GM19455 (cell line): ENCODE data around the gene PEX3.
A peak's percentile ranks its signal among the peaks of the same experiment; 100 is the strongest.
"Not testable (repeated sequence)": the region's sequence is repeated elsewhere in the genome, so short reads cannot be mapped to it uniquely, and the experiment has no call there.

Experiments
- ATAC-seq: cut with Tn5 transposase; IDR thresholded peaks from one replicate; pipeline ENCODE4 v1.9.1; 2021; ENCODE audit not compliant: unreplicated experiment

PEX3 gene

DNA sequence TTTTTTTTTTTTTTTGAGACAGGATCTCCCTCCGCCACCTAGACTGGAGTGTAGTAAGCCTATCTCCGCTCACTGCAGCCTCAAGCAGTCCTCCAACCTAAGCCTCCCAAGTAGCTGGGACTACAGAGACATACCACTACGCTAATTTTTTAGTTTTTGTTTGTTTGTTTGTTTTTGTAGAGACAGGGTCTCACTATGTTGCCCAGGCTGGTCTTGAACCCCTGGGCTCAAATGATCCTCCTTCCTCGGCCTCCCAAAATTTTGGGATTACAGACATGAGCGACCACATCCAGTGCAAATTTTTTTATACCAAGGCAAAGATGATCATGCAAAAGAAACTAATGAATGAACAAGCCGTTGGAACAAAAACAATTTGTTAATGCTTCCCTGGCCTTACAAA lies 55.6 kb downstream of the PEX3 start:
- ATAC-seq: no peak

DNA sequence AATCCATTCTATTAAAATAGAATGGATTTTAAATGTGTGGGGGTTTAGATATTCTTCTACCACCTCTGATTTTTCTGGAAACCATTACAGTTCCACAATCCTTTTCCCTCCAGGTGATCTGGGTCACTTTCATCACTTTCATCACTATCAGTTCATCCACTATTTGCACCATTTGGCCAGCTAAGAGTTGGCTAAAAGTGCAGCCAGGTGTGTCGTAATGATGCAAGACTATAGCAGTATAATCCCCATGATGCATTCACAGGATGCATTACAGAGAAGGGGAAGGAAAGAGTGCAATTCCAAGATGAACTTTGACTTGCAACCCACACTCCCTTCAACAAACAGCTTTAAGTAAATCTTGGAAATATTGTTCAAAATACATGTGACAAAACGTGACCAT lies 56.0 kb downstream of the PEX3 start:
- ATAC-seq: no peak

DNA sequence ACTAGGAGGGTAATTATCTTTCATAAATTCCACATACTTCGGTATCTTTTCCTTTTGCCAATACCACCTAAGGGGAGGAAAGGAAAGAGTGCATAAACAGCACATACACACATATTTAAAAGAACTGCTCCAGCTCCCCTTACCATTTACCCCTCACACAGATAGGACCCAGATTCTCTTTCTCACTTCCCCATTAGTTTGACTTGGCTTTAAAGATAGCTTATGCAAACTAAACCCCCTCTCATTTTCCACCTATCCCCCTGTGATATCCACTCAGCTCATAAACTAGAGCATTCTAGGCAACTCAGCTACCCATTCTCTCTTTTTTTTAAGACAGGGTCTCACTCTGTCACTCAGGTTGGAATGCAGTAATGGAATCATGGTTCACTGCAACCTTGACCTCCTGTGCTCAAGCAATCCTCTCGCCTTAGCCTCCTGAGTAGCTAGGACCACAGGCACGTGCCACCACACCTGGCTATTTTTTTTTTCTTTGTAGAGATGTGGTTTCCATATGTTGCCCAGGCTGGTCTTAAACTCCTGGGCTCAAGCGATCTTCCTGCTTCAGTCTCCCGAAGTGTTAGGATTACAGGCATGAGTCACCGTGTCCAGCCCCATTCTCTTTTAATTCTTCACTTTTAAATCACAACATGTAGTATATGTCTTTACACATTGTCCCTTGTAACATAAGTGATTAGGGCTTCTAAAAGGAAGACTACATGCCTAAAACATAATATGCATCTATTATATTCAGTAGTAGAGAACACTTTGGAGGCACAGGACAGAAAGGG lies 56.9 kb downstream of the PEX3 start:
- ATAC-seq: no peak

DNA sequence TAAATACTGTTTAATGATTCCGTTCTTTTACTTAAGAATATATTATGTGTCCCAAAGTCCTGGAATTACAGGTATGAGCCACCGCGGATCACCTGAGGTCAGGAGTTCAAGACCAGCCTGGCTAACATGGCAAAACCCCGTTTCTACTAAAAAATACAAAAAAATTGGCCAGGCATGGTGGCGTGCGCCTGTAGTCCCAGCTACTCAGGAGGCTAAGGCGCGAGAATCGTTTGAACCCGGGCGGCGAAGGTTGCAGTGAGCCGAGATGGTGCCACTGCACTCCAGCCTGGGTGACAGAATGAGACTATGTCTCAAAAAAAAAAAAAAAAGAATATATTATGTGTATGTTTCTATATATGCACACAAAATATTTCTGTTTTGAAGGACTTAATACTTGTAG lies 59.7 kb downstream of the PEX3 start:
- not testable (repeated sequence) for ATAC-seq

DNA sequence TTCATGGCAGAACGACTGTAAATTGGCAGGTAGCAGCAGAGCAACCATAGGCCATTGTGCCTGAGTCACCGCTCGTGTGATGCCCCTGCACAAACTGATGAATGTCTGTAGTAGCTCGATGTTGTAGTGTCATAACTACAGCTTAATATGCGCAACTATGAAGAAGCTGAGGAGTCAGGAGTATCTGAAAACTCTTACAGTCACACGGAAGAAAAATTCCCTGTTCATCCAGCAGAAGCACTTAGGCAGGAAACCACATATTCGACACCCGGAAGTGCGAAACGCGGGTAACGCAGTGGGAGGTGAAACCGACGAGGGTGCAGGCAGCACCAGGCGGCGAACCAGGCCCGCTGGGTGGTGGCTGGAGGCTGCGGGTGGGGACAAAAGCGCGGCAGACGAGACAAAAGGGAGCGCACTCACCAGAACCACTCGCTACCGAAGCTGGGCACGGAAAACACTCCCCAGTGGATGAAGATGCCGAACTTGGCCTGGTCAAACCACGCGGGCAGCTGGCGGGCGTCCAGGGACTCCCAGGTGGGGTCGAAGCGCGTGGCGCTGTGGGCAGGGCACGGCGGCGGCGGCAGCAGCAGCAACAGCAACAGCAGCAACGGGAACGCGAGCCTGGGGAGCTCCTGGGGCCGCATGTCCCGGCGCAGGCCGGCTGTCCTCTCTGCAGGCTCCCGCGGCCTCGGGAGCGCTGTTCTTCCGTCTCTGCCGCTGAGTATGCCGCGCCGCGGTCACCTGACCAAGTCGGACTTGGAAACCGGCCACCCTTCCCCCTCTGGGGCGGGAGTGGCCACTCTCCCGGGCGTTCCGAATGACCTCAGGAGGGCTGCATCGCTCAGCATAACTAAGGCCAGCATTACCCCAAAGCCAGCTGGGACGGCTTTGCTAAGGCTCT lies 60.6 kb downstream of the PEX3 start, which contains the start of gene FUCA2:
FUCA2 (minus strand) TSS at position 730 of the 901 bp plus-strand sequence; CDS start at position 644, 86 bp downstream.
- peak; percentile 71 for ATAC-seq

DNA sequence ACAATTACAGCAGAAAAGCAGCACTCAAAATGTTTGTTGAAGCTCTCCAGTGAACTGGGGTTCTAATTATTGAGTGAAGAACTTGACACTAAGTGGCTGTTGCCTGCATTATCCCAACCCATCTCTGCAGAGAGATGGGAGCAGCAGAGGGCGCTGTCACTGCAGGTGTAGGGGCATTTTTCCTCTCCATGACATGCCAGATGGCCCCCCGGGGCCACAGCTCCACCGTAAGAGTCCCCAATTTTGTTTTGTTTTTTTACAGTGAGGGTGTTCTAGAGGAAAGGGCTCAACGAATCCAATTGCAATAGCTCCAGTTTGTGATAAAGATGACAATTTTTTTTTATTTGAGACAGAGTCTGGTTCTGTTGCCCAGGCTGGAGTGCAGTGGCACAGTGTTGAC lies 62.8 kb downstream of the PEX3 start:
- ATAC-seq: no peak

DNA sequence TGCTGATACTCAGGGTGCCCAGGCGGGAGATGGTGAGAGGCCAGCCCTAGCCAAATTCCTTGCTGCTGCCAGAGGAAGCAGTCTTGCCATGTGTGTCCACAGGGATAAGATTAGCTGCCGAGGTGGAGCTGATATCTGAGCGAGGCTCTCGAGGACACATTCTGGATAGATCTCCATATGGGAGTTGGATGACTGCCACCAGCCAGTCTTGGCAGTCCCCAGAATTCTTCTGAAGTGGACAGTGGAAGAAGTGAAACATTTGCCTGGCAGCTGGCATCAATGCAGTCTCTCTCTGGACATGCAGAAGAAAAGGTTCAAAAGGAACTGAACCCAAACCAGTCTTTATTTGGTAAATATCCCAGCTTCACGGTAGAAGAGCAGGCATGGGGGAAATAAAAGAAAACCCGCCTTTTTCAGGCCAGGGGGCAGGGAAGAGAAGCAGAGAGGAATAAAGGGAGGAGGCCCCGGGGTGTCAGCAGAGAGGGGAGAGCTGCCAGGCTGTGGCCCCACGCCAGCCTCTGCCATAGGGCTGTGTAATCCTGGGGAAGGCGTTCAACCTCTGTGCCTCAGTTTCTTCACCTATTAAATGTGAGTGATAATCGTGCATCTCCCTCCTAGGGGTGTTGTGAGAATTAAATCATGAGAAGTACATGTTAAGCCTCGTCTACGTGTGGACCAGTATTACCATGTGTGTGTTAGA lies 64.6 kb downstream of the PEX3 start:
- no peak for ATAC-seq

DNA sequence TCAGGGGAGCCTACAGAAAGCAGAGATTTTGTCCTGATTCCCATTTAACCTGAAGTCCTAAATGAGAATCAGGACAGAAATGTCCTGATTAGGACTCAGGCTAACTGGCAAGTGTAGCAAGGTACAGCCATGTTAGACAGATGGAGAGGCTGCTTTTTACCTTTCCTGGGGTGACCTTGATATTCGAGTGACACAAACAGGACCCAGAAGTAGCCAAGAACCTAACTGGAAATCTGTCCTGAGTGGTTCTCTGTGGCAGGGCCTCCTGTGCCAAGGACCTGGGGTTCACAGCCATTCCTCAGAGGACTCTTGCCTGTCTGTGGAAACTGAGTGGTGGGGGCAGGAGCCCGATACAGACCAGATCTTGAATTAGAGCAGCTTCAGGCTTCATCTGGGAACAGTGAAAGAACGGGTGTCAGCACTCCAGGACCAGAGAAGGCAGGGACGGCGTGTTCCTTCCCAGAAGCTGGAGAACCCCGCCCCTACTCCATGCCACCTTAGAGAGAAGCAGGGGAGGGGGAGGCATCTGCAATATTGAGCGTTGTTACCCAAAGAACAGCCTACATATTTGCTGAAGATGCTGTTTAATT lies 65.3 kb downstream of the PEX3 start:
- ATAC-seq: no peak

DNA sequence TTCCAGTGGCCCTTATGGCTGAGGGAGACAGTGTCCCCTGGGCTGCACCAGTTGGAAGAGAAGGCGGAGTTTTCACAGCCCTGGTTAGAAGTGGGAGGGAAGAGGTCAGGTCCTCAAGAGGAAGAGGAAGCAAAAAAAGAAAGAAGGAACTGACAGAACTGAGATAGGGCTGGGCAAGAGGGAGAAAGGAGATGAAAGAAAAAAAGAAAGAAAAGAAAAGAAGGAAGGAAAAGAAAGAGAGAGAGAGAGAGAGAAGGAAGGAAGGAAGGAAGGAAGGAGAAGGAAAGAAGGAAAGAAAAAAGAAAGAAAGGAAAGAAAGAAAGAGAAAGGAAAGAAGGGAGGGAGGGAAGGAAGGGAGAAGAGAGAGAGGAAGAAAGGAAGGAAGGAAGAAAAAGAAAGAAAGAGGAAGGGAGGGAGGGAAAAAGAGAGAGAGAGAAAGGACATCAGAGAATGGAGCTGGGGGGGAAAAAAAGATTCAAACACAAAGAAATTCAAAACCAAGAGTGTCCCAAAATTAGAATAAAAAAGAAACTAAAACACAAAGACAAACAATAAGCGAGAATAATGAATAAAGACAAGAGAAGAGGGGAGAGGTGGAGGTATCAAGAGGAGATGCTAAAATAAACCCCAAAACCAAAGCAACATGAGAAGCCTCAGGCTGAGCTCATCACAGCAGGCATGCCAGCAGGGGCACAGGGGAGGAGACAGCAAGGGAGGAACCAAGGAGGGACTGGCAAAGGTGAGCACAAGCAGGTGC lies 66.3 kb downstream of the PEX3 start:
- ATAC-seq: no peak

DNA sequence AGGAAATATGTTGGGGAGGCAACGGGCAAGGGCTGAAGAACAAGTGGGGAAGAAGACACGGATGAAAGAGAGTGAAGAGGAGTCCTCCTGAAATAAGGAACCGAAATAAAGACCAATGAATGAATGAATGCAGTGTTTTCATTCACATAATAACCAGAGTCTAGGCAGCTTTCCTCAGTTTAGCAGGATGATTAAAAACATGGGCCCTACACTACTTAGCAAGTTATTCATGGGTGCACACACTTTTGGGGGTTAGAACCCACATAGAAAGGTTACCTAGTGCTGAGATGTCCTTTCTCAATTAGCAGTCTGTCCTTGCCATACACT lies 66.8 kb downstream of the PEX3 start:
- ATAC-seq: no peak

DNA sequence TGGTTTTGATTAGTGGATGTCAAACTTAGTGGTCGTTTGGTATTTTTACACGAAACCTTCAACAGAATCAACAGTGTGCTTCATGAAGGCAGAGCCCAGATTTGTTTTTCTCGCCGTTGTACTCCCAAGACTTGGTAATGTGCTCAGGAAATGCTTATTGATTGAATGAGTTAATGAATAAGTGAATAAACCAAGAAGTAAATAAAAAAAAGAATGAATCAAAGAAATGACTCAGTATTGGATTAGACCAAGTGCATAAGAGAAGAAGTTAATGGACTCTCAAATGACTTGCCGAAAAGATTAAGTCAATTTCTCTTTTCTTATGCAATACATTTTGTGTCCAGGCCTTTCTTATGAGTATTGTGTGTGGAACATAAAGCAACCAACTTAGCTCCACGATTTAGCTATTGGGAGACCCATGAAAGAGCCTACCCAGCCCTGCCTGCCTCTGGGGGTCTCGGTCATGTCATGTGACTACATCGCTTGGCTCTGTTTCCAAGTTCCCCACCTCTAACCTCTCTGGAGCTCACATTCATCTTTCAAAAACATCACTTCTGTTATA lies 71.5 kb downstream of the PEX3 start:
- ATAC-seq: no peak

DNA sequence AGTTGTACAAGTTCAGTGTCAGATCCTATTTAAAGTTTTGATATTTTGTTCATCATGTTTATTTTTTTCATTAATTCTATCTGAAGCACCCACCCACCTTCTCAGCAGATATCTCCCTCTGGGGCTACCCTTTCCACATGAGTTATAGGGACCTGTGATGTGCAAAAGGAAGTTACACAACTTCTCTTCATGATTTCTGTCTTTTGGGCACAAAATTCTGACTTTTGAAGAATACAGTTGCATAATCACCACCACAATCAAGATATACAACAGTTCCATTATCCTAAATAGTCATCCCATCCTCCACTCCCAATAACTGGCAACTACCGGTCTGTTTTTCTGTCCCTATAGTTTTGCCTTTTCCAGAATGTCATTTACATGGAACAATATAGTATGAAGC lies 74.8 kb downstream of the PEX3 start:
- no peak for ATAC-seq

DNA sequence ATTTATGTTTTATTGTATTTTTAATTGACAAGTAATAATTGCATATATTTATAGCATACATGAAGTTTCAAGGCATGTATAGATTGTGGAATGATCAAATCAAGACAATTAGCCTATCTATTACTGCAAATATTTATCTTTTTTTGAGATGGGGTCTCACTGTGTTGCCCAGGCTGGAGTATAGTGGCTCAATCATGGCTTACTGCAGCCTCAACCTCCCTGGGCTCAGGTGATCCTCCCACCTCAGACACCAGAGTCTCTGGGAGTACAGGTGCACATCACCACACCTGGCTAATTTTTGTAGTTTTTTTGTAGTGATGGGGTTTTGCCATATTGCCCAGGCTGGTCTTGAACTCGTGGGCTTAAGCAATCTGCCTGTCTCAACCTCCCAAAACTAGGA lies 77.1 kb downstream of the PEX3 start:
- ATAC-seq: no peak

DNA sequence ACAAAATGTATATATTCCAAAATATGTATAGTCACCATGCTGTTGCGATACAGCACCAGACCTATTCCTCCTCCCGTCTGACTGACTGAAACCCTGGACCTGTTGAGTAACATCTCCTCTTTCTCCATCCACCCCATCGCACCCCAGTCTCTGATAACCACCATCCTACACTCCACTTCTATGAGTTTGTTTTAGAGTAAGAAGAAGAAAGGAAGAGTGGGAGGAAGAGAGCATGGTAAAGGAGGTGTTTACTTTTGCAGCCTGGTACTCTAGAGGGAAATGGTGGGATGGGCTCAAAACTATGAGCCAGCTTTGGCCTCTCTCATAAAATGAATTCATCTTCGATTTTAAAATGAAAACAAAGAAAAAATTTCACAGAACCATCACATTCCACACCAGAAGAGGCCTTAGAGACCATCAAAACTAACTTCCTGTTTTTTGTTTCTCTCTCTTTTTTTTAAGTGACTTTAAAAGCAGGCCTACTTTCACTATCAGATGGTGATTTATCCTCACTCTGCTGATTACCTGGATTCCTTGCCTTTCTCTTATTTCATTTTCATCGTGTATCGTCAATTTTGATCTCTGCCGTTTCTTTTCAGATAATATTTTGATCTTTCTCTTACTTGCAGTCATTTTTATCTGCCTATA lies 77.7 kb downstream of the PEX3 start:
- ATAC-seq: peak; percentile 75

DNA sequence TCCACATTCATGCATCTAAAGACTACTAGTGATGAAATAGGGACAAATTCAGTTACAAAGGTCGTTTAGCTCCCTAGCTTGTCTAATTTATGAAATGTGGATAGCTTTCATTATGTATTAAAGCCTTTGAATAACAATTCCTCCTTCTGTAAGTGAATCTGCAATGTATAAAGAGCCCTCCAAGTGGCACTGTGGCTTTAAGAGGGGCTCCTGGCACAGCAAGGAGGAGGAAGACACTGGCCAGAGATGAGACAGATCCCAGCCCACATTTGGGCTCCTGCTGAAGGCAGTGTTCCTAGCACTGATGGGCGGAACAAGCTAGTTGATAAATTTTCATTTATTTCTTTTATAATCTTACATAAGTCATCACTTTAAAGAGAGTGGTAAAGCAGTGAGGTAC lies 78.5 kb downstream of the PEX3 start:
- ATAC-seq: no peak

DNA sequence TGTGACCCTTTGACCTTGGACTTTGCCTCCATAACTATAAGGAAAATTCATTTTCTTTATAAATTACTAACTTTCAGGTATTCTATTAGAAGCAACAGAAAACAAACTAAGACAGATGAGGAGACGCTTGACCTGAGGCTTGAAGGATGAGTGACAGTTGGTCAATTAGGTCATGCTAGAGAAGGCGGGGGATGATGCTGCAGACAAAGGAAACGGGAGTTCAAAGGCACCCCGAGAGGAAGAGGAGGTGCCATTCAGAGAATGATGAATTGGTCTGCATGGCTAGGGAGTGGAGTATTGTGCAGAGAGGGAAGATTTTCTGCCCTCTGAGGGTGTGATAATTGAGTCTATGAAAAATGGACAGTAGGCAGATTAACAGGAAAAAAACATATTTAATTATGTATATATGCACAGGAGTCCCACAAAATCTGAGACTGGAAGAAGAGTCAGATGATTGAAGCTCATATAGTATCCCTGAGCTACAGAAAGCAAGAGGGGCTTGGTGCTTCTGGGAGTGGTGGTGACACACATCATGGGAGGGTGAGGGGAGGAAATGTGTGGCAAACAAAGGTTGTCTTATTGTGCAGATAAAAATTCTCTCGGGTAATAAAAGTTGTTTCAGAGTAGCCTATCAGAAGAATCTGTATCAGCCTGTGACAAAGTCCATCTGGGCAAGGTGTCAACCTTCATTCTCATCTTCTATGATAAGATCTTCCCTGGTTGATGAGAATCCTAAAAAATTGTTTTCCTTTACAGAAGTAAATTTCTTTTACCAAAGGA lies 81.3 kb downstream of the PEX3 start:
- no peak for ATAC-seq

DNA sequence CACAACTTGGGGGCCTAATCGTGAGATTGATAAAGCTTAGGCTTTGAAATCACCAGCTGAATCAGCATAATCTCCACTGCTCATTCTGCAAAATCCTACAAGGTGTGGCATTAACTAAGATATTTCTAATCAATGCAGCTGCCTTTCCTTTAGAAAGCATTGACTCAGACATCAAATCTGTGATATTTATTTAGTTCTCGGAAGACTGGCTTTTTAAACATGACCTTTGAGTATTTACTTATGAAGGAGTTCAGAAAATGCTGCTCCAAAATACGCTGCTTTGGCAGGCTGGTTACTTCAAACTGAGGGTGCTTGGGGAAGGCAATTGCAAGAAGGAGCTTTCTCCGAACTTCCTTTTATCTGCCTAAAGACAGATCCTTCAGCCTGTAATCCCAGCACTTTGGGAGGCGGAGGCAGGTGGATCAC lies 84.6 kb downstream of the PEX3 start:
- no peak for ATAC-seq

DNA sequence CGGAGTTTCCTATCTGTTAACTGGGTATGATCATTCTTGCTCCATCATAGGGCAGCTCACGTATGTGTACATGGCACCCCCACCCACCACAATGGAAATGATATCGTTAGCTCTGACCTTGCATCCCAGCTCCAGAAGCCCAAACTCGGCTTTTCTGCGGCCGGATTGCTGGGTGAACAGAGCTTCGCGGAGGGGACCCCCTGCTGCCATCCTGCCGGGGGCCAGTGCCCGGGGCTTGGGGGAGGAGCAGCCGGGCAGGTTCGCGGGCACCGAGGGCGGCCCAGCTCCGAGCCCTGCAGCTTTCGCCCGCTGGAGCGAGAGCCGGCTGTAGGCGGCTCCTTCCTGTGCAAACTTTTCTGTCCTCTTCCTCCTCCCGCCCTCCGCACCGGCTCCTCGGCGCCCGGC lies 85.9 kb downstream of the PEX3 start:
- peak; percentile 75 for ATAC-seq
